ENCODE results near the gene COCH.

Gene COCH

GRCh38 chr14:30876692-30877091, 2.3 kb downstream of the COCH start:
- Histone ChIP-seq H3K27ac (ENCODE audit: low read depth, low read length) (no peak overlapping the region), H3K36me3 (ENCODE audit: control insufficient read depth, insufficient read depth, low read length) (peaks cover 3% of the 10 kb centered on the region; the same call in 1 of the 2 replicates), H3K27me3 (ENCODE audit: control insufficient read depth, insufficient read depth, low read length) (peaks cover 46% of the 10 kb centered on the region), H3K9me3 (ENCODE audit: control insufficient read depth, insufficient read depth, low read depth, low read length) (no peaks in the 10 kb centered on the region), H3K4me1 (ENCODE audit: control insufficient read depth, insufficient read depth, low read length) (peaks cover 21% of the 10 kb centered on the region; the same call in 1 of the 2 replicates), H3K4me3 (ENCODE audit: low read depth, low read length) (no peak overlapping the region), H3K9ac (ENCODE audit: low read length) (no peak overlapping the region)

GRCh38 chr14:30882431-30882830, 8.1 kb downstream of the COCH start:
- H3K27ac ChIP-seq (ENCODE audit: low read depth, low read length) = no peak overlapping the region
- no peaks in the 10 kb centered on the region for H3K27me3 ChIP-seq (ENCODE audit: control insufficient read depth, insufficient read depth, low read length)
- H3K9me3 ChIP-seq (ENCODE audit: control insufficient read depth, insufficient read depth, low read depth, low read length) = no peaks in the 10 kb centered on the region
- peaks cover 12% of the 10 kb centered on the region for H3K36me3 ChIP-seq (ENCODE audit: control insufficient read depth, insufficient read depth, low read length)
- H3K9ac ChIP-seq (ENCODE audit: low read length) = no peak overlapping the region
- H3K4me3 ChIP-seq (ENCODE audit: low read depth, low read length) = no peak overlapping the region
- no peaks in the 10 kb centered on the region for H3K4me1 ChIP-seq (ENCODE audit: control insufficient read depth, insufficient read depth, low read length)

- Histone ChIP-seq H3K27me3 (ENCODE audit: control insufficient read depth, insufficient read depth, low read length) (no peaks in the 10 kb centered on the region), H3K36me3 (ENCODE audit: control insufficient read depth, insufficient read depth, low read length) (peaks cover 12% of the 10 kb centered on the region), H3K4me3 (ENCODE audit: low read depth, low read length) (no peak overlapping the region), H3K9ac (ENCODE audit: low read length) (no peak overlapping the region), H3K4me1 (ENCODE audit: control insufficient read depth, insufficient read depth, low read length) (no peaks in the 10 kb centered on the region), H3K27ac (ENCODE audit: low read depth, low read length) (no peak overlapping the region), H3K9me3 (ENCODE audit: control insufficient read depth, insufficient read depth, low read depth, low read length) (no peaks in the 10 kb centered on the region)
Observed at GRCh38 chr14:30883508-30884294, 9.3 kb downstream of the COCH start.

- no peak overlapping the region for H3K27ac ChIP-seq (ENCODE audit: low read depth, low read length)
- no peak overlapping the region for H3K4me3 ChIP-seq (ENCODE audit: low read depth, low read length)
- no peak overlapping the region for H3K9ac ChIP-seq (ENCODE audit: low read length)
- H3K4me1 ChIP-seq (ENCODE audit: control insufficient read depth, insufficient read depth, low read length) = no peaks in the 10 kb centered on the region
- H3K36me3 ChIP-seq (ENCODE audit: control insufficient read depth, insufficient read depth, low read length) = peaks cover 12% of the 10 kb centered on the region
- no peaks in the 10 kb centered on the region for H3K9me3 ChIP-seq (ENCODE audit: control insufficient read depth, insufficient read depth, low read depth, low read length)
- no peaks in the 10 kb centered on the region for H3K27me3 ChIP-seq (ENCODE audit: control insufficient read depth, insufficient read depth, low read length)
Observed at GRCh38 chr14:30884901-30885300, 10.5 kb downstream of the COCH start.

- H3K9ac ChIP-seq (ENCODE audit: low read length) = no peak overlapping the region
- H3K27ac ChIP-seq (ENCODE audit: low read depth, low read length) = no peak overlapping the region
- H3K4me3 ChIP-seq (ENCODE audit: low read depth, low read length) = no peak overlapping the region
- H3K9me3 ChIP-seq (ENCODE audit: control insufficient read depth, insufficient read depth, low read depth, low read length) = no peaks in the 10 kb centered on the region
- no peaks in the 10 kb centered on the region for H3K27me3 ChIP-seq (ENCODE audit: control insufficient read depth, insufficient read depth, low read length)
- H3K36me3 ChIP-seq (ENCODE audit: control insufficient read depth, insufficient read depth, low read length) = peaks cover 9% of the 10 kb centered on the region
- H3K4me1 ChIP-seq (ENCODE audit: control insufficient read depth, insufficient read depth, low read length) = no peaks in the 10 kb centered on the region
Observed at GRCh38 chr14:30885840-30886740, 11.7 kb downstream of the COCH start.

- Histone ChIP-seq H3K27ac (ENCODE audit: low read depth, low read length) (no peak overlapping the region), H3K4me1 (ENCODE audit: control insufficient read depth, insufficient read depth, low read length) (no peaks in the 10 kb centered on the region), H3K9me3 (ENCODE audit: control insufficient read depth, insufficient read depth, low read depth, low read length) (no peaks in the 10 kb centered on the region), H3K4me3 (ENCODE audit: low read depth, low read length) (no peak overlapping the region), H3K36me3 (ENCODE audit: control insufficient read depth, insufficient read depth, low read length) (peaks cover 9% of the 10 kb centered on the region; the same call in 1 of the 2 replicates), H3K9ac (ENCODE audit: low read length) (no peak overlapping the region), H3K27me3 (ENCODE audit: control insufficient read depth, insufficient read depth, low read length) (no peaks in the 10 kb centered on the region)
Observed at GRCh38 chr14:30888480-30889243, 14.3 kb downstream of the COCH start.

- no peaks in the 10 kb centered on the region for H3K9me3 ChIP-seq (ENCODE audit: control insufficient read depth, insufficient read depth, low read depth, low read length)
- no peak overlapping the region for H3K4me3 ChIP-seq (ENCODE audit: low read depth, low read length)
- no peak overlapping the region for H3K27ac ChIP-seq (ENCODE audit: low read depth, low read length)
- no peaks in the 10 kb centered on the region for H3K4me1 ChIP-seq (ENCODE audit: control insufficient read depth, insufficient read depth, low read length)
- no peak overlapping the region for H3K9ac ChIP-seq (ENCODE audit: low read length)
- peaks cover 12% of the 10 kb centered on the region for H3K36me3 ChIP-seq (ENCODE audit: control insufficient read depth, insufficient read depth, low read length)
- no peaks in the 10 kb centered on the region for H3K27me3 ChIP-seq (ENCODE audit: control insufficient read depth, insufficient read depth, low read length)
Observed at GRCh38 chr14:30889244-30889594, 14.9 kb downstream of the COCH start.

- Histone ChIP-seq H3K4me3 (ENCODE audit: low read depth, low read length) (no peak overlapping the region), H3K9ac (ENCODE audit: low read length) (no peak overlapping the region), H3K4me1 (ENCODE audit: control insufficient read depth, insufficient read depth, low read length) (no peaks in the 10 kb centered on the region), H3K27ac (ENCODE audit: low read depth, low read length) (no peak overlapping the region), H3K36me3 (ENCODE audit: control insufficient read depth, insufficient read depth, low read length) (peaks cover 34% of the 10 kb centered on the region), H3K27me3 (ENCODE audit: control insufficient read depth, insufficient read depth, low read length) (no peaks in the 10 kb centered on the region), H3K9me3 (ENCODE audit: control insufficient read depth, insufficient read depth, low read depth, low read length) (no peaks in the 10 kb centered on the region)
Observed at GRCh38 chr14:30893819-30894218, 19.5 kb downstream of the COCH start.

GRCh38 chr14:30894923-30895515, 20.7 kb downstream of the COCH start:
- H3K9me3 ChIP-seq (ENCODE audit: control insufficient read depth, insufficient read depth, low read depth, low read length) = no peaks in the 10 kb centered on the region
- no peak overlapping the region for H3K9ac ChIP-seq (ENCODE audit: low read length)
- no peak overlapping the region for H3K4me3 ChIP-seq (ENCODE audit: low read depth, low read length)
- no peak overlapping the region for H3K27ac ChIP-seq (ENCODE audit: low read depth, low read length)
- H3K36me3 ChIP-seq (ENCODE audit: control insufficient read depth, insufficient read depth, low read length) = peaks cover 38% of the 10 kb centered on the region
- H3K27me3 ChIP-seq (ENCODE audit: control insufficient read depth, insufficient read depth, low read length) = no peaks in the 10 kb centered on the region
- no peaks in the 10 kb centered on the region for H3K4me1 ChIP-seq (ENCODE audit: control insufficient read depth, insufficient read depth, low read length)

- H3K27me3 ChIP-seq (ENCODE audit: control insufficient read depth, insufficient read depth, low read length) = no peaks in the 10 kb centered on the region
- no peaks in the 10 kb centered on the region for H3K9me3 ChIP-seq (ENCODE audit: control insufficient read depth, insufficient read depth, low read depth, low read length)
- H3K36me3 ChIP-seq (ENCODE audit: control insufficient read depth, insufficient read depth, low read length) = peaks cover 41% of the 10 kb centered on the region
- no peak overlapping the region for H3K9ac ChIP-seq (ENCODE audit: low read length)
- no peaks in the 10 kb centered on the region for H3K4me1 ChIP-seq (ENCODE audit: control insufficient read depth, insufficient read depth, low read length)
- H3K4me3 ChIP-seq (ENCODE audit: low read depth, low read length) = no peak overlapping the region
- H3K27ac ChIP-seq (ENCODE audit: low read depth, low read length) = no peak overlapping the region
Observed at GRCh38 chr14:30896435-30896834, 22.1 kb downstream of the COCH start.

Measured in HUES6 (cell line).